Vagina (tissue), 2 donors: ENCODE results near the gene PRSS16. TPM values are rescaled to one million over a fixed set of nuclear protein-coding genes. Genes with fewer than 3 reads are reported as not detected.

Experiments
- DNase-seq, 2 donors: peaks; one replicate each; pipeline ENCODE4 v3.0.0-alpha.2; 2017; ENCODE audit errors: extremely low spot score in 2 of 2
- H3K27ac ChIP-seq: fragments of 200-600 bp; sonication (generic); one replicate; pipeline ENCODE4 v1.5.1; 2019
- H3K27me3 ChIP-seq: fragments of 200-600 bp; sonication (generic); one replicate; pipeline ENCODE4 v1.5.1; 2019
- H3K36me3 ChIP-seq, 2 donors: fragments of 200-600 bp; sonication (generic); one replicate each; pipeline ENCODE4 v1.5.1; 2017 to 2019
- H3K4me1 ChIP-seq: fragments of 200-600 bp; sonication (generic); one replicate; pipeline ENCODE4 v1.5.1; 2019
- H3K4me3 ChIP-seq, 2 donors: fragments of 200-600 bp; sonication (generic); 1 replicate in 1 of 2; 2 replicates in 1 of 2; pipeline ENCODE4 v1.5.1; 2016 to 2019
- H3K9me3 ChIP-seq: fragments of 200-600 bp; sonication (generic); one replicate; pipeline ENCODE4 v1.5.1; 2019
- POLR2A ChIP-seq, 2 donors: fragments of 450-650 bp; IDR thresholded peaks; one replicate each; pipeline ENCODE4 v1.6.1; 2017; ENCODE audit warnings: antibody characterized with exemption in 2 of 2, mild to moderate bottlenecking in 2 of 2, moderate library complexity in 2 of 2
- POLR2AphosphoS5 ChIP-seq, 2 donors: sonication (generic); formaldehyde crosslinking; IDR thresholded peaks; one replicate each; pipeline ENCODE4 v1.9.0; 2017; ENCODE audit warnings: antibody characterized with exemption in 2 of 2, mild to moderate bottlenecking in 2 of 2, low read depth in 1 of 2; ENCODE audit not compliant: insufficient read depth in 1 of 2
- intact Hi-C: fragments of 100-400 bp; cut with DNase I; formaldehyde crosslinking; loops from one replicate; pipeline ENCODE4 v1.15.1; 2023
- total RNA-seq: library from RNA; depleted of rRNA; stranded (reverse); fragments of >200 nt; gene quantifications from one replicate; pipeline ENCODE4 v1.2.3, GENCODE V29; 2016
- TF ChIP-seq, protein P1 (sequence below), 3 experiments: fragments of 450-650 bp in 2 of 3; fragments of 200-600 bp in 1 of 3; sonication (generic) in 1 of 3; IDR thresholded peaks; one replicate each; pipeline ENCODE4 v1.5.1; 2017 to 2019; ENCODE audit warnings: antibody characterized with exemption in 3 of 3, mild to moderate bottlenecking in 2 of 3, moderate library complexity in 2 of 3

PRSS16 gene, protein sequence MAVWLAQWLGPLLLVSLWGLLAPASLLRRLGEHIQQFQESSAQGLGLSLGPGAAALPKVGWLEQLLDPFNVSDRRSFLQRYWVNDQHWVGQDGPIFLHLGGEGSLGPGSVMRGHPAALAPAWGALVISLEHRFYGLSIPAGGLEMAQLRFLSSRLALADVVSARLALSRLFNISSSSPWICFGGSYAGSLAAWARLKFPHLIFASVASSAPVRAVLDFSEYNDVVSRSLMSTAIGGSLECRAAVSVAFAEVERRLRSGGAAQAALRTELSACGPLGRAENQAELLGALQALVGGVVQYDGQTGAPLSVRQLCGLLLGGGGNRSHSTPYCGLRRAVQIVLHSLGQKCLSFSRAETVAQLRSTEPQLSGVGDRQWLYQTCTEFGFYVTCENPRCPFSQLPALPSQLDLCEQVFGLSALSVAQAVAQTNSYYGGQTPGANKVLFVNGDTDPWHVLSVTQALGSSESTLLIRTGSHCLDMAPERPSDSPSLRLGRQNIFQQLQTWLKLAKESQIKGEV
- total RNA-seq = 1.2 TPM

- Histone ChIP-seq H3K27ac (no peak within 1 kb of the TSS), H3K4me3 (no peak within 1 kb of the TSS), H3K36me3 (no peaks in the 10 kb centered on the region), H3K9me3 (no peaks in the 10 kb centered on the region), H3K27me3 (peaks cover 4% of the 10 kb centered on the region), H3K4me1 (peaks cover 19% of the 10 kb centered on the region)
- TF ChIP-seq, protein P1, sequence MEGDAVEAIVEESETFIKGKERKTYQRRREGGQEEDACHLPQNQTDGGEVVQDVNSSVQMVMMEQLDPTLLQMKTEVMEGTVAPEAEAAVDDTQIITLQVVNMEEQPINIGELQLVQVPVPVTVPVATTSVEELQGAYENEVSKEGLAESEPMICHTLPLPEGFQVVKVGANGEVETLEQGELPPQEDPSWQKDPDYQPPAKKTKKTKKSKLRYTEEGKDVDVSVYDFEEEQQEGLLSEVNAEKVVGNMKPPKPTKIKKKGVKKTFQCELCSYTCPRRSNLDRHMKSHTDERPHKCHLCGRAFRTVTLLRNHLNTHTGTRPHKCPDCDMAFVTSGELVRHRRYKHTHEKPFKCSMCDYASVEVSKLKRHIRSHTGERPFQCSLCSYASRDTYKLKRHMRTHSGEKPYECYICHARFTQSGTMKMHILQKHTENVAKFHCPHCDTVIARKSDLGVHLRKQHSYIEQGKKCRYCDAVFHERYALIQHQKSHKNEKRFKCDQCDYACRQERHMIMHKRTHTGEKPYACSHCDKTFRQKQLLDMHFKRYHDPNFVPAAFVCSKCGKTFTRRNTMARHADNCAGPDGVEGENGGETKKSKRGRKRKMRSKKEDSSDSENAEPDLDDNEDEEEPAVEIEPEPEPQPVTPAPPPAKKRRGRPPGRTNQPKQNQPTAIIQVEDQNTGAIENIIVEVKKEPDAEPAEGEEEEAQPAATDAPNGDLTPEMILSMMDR (IDR thresholded peaks at IDR 0.05) = no peak
- TF ChIP-seq POLR2AphosphoS5 (IDR thresholded peaks at IDR 0.05; ENCODE audit: insufficient read depth in 1 of 2, low read depth in 1 of 2) = no peak
- no peak for TF ChIP-seq POLR2A (IDR thresholded peaks at IDR 0.05)
- intact Hi-C loops = no loop called here
- no peak for DNase-seq
These were observed at the start of gene PRSS16 for GRCh38 chr6:27247133-27247836. PRSS16 (plus strand) TSS chr6:27247701; CDS start chr6:27247738, 37 bp downstream.

DNA sequence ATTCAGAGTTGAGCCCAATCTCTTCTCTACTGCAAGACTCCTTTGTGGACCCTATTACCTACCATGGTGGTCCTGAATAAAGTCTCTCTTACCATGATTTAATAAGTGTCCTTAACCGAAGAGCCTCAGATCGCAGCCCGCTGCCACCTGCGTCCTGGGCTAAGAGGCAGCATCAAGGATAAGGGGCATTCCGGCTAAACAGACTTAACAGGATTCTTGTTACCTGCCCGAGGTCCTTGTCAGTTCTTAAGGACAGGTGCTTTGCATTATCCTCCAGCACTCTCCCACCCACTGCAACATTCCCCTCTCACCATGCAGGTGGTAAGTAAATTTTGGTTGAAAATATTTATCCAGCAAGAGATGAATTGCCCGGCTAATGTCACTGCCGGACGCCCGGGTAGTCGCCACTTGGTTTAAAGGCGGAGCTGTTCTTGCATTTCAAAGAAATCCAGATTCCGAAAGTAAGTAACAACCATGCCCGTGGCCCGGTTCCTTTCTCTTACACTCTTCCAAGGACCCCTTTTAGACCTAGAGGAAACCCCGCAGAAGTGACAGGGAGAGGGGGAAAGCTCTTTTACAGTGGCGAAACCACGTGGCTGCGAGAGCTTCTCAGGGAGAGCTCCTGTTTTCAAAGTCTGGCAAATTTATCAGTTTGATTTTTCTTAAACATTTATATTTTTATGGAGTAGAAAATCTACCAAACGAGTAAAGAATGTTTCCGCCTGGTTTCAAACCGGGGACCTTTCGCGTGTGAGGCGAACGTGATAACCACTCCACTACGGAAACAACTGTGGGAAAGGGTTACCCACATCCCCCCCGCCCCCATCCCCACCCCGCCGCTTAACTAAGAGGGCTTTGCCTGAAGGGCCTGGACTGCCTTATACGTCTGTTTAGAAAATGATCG, 41.9 kb upstream of the PRSS16 start:
- DNase-seq = no peak
- intact Hi-C loops = no loop called here
- Histone ChIP-seq H3K36me3 (no peaks in the 10 kb centered on the region), H3K4me1 (no peaks in the 10 kb centered on the region), H3K4me3 (no peak overlapping the region), H3K27ac (no peak overlapping the region), H3K27me3 (no peaks in the 10 kb centered on the region), H3K9me3 (no peaks in the 10 kb centered on the region)
- TF ChIP-seq, protein P1 (IDR thresholded peaks at IDR 0.05) = no peak

- intact Hi-C loops = no loop called here
- Histone ChIP-seq H3K27ac (no peak overlapping the region), H3K27me3 (no peaks in the 10 kb centered on the region), H3K4me3 (no peak overlapping the region), H3K36me3 (no peaks in the 10 kb centered on the region), H3K9me3 (no peaks in the 10 kb centered on the region), H3K4me1 (no peaks in the 10 kb centered on the region)
- TF ChIP-seq POLR2A (IDR thresholded peaks at IDR 0.05) (no peak), POLR2AphosphoS5 (IDR thresholded peaks at IDR 0.05; ENCODE audit: insufficient read depth in 1 of 2, low read depth in 1 of 2) (no peak)
- TF ChIP-seq, protein P1 (IDR thresholded peaks at IDR 0.05) = no peak
- DNase-seq = no peak
These were observed 40.7 kb upstream of the PRSS16 start for GRCh38 chr6:27206806-27207205.

DNA sequence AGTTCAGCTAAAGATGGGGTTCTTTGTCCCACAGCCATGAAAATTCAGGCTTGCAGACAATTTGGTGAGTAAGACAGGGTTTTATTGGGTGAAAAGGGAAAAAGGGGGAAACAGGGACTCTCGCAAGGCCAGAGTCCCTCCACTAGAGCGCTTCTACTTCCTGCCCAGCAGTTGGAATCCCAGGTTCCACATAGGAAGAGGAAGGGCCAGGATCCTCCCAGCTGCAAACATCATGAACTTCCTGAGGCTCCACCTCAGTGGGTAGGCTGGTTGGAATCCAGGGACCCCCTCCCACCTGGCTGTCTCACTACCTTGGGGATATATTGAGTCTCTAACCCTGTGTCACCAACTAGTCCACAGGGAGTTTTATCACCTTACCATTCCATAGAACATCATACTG, 39.5 kb upstream of the PRSS16 start:
- H3K9me3 ChIP-seq = no peaks in the 10 kb centered on the region
- TF ChIP-seq POLR2AphosphoS5 (IDR thresholded peaks at IDR 0.05; ENCODE audit: insufficient read depth in 1 of 2, low read depth in 1 of 2) = no peak
- no peak for TF ChIP-seq POLR2A (IDR thresholded peaks at IDR 0.05)
- TF ChIP-seq, protein P1 (IDR thresholded peaks at IDR 0.05) = no peak
- no peaks in the 10 kb centered on the region for H3K27me3 ChIP-seq
- H3K36me3 ChIP-seq = no peaks in the 10 kb centered on the region
- H3K4me1 ChIP-seq = no peaks in the 10 kb centered on the region
- intact Hi-C loops = no loop called here
- no peak overlapping the region for H3K4me3 ChIP-seq
- no peak overlapping the region for H3K27ac ChIP-seq
- DNase-seq = no peak
